Hindlimb muscle (tissue), 1 donor: ENCODE data around the gene IER5. TPM values are rescaled to one million over a fixed set of nuclear protein-coding genes. Genes with fewer than 3 reads are reported as not detected.
A peak's percentile ranks its signal among the peaks of the same experiment; 100 is the strongest.

Source experiments
- DNase-seq: peaks from one replicate; pipeline ENCODE4 v3.0.0-alpha.2; 2013
- polyA plus RNA-seq: library from polyadenylated mRNA; unstranded; fragments of 120-200 nt; gene quantifications from one replicate; pipeline ENCODE4 v1.2.1, GENCODE V29; 2013; ENCODE audit not compliant: insufficient read length

Gene IER5
- polyA plus RNA-seq, 1 donor = 7.5 TPM

DNA sequence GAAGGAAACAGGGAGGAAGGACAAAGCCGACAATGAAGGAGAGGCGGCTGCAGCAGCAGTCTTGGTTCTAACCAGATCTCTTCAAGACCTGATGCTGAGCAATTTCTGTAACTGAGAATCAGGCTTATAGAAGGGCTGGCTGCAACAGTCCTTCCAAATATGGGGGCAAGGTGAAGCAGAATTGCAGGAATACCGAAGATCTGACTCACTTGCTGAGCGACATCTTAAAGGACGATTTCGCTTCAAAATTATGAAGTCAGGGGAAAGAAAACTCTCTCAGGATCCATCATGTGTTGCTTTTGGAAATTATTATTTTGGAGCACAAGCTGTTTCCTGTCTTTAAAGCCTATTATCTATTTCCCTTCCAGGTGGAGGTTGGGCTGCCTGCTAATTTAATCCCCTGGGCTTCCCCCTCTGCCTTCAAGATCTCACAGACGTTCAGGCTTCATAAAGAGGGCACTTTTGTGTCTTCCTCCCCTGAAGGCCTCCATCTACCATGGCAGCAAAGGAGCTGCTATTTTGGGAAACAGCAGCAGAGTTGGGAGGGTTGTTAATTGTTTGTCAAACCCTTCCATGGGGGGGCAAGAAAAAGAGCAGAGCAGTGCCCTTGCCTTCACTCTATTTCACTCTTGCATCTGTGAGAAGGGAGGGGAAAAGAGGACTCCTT lies 10.8 kb upstream of the IER5 start:
- no peak for DNase-seq

GRCh38 chr1:181079382-181079781 lies 9.1 kb upstream of the IER5 start:
- DNase-seq = no peak

GRCh38 chr1:181079920-181080319 lies 8.6 kb upstream of the IER5 start:
- no peak for DNase-seq

- no peak for DNase-seq
Measured at GRCh38 chr1:181080556-181080955, 7.9 kb upstream of the IER5 start.

DNA sequence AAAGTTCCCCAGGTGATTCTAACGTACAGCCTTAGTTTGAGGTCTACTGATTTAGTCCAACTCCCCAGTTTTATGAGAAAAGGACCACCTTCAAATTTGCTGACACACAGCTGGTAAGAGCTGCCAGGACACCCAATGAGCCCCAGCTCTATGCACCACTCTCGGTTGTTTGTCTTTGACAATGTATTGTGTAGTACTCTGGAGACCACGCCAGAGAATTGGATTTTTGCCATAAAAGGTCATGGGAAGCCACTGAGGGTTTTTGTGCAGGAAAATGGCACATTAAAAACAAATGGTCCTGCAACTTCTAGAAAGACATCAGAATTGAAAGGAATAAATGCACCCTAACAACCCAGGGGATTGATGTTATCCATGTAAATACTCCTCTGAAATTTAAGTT lies 7.1 kb upstream of the IER5 start:
- no peak for DNase-seq

DNA sequence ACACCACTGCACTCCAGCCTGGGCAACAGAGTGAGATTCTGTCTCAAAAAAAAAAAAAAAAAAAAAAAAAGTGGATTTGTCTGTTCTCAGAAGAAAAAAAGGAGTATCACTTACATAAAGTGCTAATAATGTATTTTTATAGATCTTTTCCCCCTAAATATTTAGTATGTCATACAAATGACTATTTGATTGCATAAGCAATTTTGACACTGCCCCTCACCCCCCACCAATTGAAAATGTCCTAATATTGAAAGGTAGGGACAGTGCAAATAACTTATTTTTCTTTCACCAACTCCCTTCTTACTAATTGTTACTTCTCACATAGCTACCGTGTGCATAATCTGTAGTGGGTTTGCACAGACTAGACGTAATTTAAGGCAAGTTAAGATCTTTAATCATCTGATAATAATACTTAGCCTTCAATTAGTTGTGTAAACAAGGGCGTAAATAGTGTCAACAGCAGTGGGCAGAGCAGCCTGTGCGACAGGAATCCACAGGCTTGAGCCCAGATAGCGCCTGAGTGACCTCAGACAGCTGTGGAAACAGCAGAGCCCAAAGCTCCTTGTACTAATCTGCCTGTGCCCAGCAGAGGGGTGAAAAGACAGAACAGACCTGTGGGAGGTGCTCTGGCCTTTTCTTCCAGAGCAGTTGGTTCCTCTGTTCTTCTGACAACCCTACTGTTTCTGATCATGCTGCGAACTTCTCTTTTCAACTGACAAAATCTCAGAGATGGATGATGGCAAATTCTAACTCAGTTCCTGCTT lies 4.5 kb upstream of the IER5 start:
- DNase-seq = no peak

DNA sequence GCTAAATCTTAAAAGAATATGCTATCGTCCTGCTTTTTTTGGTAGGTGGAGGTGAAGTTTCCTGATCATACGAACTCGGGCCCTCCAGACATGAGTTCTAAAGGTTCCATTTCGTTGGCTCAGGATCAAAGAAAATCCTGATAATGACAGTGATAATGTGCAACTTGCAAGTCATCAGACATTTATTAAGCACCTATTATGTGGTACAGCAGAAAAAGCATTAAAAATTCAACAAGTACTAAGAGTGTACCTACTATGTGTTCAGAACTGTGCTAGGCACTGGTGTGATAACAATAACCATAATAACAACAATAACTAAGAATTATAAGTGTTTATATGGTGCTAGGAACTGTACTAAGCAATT lies 3.9 kb upstream of the IER5 start:
- DNase-seq = no peak

- no peak for DNase-seq
Measured at GRCh38 chr1:181086091-181086490, 2.4 kb upstream of the IER5 start.

DNA sequence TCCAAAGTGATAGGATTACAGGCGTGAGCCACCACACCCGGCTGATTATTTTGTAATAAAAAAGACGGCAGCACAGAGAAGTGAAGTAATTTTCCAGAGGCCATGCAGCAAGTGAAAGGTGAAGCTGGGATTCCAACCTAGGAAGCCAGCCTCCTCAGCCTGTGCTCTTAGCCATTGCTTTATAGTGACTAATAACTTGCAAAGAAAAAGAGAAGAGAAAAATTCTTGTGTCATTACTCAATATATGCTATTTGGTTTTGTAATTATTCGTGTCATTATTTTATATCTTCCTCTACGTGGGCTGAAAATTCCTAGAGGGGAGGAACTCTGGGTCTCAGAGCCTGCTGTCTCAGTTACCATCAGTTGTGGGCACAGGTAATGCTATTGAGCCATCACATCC lies 1.6 kb upstream of the IER5 start:
- DNase-seq = no peak

GRCh38 chr1:181087400-181087901 lies 1.0 kb upstream of the IER5 start:
- DNase-seq = no peak

DNA sequence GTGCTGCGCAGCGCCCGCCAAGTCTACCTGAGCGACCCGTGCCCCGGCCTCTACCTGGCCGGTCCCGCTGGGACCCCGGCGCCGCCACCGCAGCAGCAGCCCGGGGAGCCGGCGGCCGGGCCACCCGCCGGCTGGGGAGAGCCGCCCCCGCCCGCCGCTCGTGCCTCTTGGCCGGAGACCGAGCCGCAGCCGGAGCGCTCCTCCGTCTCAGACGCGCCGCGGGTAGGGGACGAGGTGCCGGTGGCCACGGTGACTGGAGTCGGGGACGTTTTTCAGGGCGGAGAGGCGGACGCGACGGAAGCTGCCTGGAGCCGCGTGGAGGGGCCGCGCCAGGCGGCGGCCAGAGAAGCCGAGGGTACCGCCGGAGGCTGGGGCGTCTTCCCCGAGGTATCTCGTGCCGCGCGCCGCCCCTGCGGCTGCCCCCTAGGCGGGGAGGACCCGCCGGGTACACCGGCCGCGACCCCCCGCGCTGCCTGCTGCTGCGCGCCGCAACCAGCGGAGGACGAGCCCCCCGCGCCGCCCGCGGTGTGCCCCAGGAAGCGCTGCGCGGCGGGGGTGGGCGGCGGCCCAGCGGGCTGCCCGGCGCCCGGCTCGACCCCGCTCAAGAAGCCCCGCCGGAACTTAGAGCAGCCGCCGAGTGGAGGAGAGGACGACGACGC lies 646 bp downstream of the IER5 start:
- DNase-seq = no peak

- peak; percentile 72 for DNase-seq
Measured at GRCh38 chr1:181089676-181090544, 1.4 kb downstream of the IER5 start.

- DNase-seq = no peak
Measured at GRCh38 chr1:181090641-181091126, 2.2 kb downstream of the IER5 start.

DNA sequence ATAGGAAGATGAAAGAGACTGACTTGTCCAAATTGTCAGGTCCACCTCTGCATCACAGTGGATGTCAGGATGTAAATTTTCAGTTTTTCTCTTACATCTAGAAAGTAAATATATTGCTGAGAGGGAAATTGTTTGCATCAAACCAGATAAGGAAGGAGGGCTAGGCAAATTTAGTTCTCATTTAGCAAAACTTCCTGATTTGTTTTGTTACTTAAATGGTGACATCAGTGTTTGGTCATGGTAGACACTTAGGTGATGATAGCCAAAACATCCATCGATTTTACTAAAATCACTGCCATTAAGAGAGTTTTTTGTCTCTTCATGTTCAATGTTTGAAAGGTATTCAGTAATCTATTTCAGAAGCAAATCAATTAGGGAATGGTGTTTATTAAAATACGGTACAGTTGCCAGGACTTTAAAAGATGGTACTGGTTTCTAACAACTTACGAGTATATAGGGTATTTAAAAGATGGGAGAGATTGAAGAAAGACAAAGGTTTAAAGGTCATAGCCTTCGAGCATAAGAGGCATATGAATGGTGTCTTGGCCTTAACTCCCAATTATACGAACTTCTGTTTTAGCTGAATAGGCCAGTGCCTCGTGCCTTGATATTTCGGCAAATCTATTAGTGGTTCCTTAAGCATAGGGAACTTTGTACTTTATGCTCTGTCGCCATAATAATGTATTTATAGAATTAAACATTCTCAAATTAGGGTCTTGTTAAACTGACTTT lies 3.0 kb downstream of the IER5 start:
- no peak for DNase-seq

GRCh38 chr1:181092056-181092455 lies 3.6 kb downstream of the IER5 start:
- no peak for DNase-seq

GRCh38 chr1:181092883-181093458 lies 4.5 kb downstream of the IER5 start:
- no peak for DNase-seq

DNA sequence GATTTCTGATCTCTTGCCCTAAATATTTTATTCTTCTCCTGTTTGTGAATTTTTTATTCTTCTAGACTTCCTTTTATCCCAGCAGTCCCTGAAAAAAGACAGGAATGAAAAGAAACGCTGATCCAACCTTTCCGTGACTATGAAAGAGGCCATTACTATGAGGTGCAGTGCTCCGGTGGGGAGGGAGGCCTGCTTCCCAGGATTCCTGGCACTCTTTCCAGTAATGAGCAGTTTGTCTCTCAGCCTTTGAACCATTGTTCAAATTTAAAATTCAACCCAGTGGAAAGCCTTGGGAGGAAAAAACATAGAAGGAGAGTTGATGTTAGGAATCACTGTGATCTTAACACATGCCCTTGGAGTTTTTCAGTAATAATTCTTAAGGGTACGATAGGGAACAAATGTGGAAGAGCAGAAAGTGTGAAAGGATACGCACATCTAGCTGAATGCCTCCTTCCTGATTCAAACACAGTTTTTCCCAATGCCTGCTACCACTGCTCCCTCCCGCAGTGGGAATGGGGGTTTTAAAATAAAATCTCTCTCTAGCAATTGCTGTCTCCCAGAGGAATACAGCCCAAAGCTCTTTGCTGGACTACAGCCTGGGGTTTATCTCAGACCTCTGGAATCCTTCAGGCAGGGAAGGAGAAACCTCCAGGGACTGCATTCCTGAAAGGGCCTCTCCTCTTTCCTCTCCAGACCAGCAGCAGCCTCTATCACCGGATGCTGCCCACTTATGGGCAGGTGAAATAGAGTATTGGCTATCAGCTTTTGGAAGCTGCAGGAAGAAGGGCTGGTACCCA lies 6.1 kb downstream of the IER5 start:
- no peak for DNase-seq

DNA sequence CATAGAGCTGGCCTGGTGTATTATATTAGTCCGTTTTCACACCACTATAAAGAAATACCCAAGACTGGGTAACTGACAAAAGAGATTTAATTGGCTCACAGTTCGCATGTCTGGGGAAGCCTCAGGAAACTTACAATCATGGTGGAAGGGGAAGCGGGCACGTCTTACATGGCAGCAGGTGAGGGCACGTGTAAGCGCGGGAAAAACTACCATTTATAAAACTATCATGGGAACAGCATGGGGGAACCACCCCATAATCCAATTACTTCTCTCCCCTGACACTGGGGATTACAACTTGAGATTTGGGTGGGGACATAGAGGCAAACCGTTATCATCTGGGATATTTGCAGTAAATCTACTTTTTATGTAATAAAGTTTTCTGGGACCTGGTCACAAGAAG lies 6.8 kb downstream of the IER5 start:
- no peak for DNase-seq

GRCh38 chr1:181095763-181096184 lies 7.3 kb downstream of the IER5 start:
- no peak for DNase-seq

DNA sequence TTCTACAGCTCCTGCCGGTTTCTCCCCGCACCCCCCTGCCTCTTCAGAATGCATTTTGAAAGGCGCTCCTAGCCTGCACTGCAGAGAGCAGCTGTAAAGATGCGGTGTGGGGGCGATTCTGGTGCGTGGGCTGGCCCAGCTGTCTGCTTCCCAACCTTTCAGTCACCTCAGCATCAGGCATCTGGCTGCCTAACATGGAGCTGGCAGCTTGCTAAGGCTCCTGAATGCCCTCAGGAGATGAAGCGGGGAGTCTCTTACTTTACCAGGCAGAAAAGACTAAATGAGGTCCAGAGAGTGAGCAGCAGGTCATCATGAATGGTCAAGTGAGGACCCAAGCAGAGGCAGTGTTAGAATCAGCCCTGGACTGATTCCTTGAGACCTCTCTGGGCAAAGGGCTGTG lies 8.7 kb downstream of the IER5 start:
- no peak for DNase-seq
